GM18511 (cell line): Measurements from ENCODE around the gene MXD1.
A peak's percentile ranks its signal among the peaks of the same experiment; 100 is the strongest.

Source experiments
- ATAC-seq: cut with Tn5 transposase; IDR thresholded peaks from one replicate; pipeline ENCODE4 v1.9.1; 2021; ENCODE audit warnings: mild to moderate bottlenecking, moderate library complexity; ENCODE audit not compliant: unreplicated experiment

MXD1 gene

GRCh38 chr2:69933254-69933828 is 18.4 kb downstream of the MXD1 start:
- no peak for ATAC-seq

- ATAC-seq = no peak
These were observed 19.1 kb downstream of the MXD1 start for GRCh38 chr2:69933839-69934613.

GRCh38 chr2:69934614-69934908 is 19.7 kb downstream of the MXD1 start:
- no peak for ATAC-seq

- no peak for ATAC-seq
These were observed 20.1 kb downstream of the MXD1 start for GRCh38 chr2:69935011-69935410.

- no peak for ATAC-seq
These were observed 22.0 kb downstream of the MXD1 start for GRCh38 chr2:69936906-69937305.

GRCh38 chr2:69937968-69938367 is 23.1 kb downstream of the MXD1 start:
- no peak for ATAC-seq

- no peak for ATAC-seq
These were observed 24.8 kb downstream of the MXD1 start for GRCh38 chr2:69939722-69940121.

GRCh38 chr2:69940691-69941090 is 25.8 kb downstream of the MXD1 start:
- no peak for ATAC-seq

- ATAC-seq = no peak
These were observed 28.3 kb downstream of the MXD1 start for GRCh38 chr2:69943000-69943842.

- no peak for ATAC-seq
These were observed 29.1 kb downstream of the MXD1 start for GRCh38 chr2:69943843-69944525.

GRCh38 chr2:69944756-69945155 is 29.8 kb downstream of the MXD1 start:
- no peak for ATAC-seq

- no peak for ATAC-seq
These were observed 30.5 kb downstream of the MXD1 start for GRCh38 chr2:69945441-69945840.

- no peak for ATAC-seq
These were observed 31.0 kb downstream of the MXD1 start for GRCh38 chr2:69945941-69946340.

- ATAC-seq = peak; percentile 86
These were observed 31.7 kb downstream of the MXD1 start for GRCh38 chr2:69946351-69947324.

GRCh38 chr2:69947325-69947931 is 32.5 kb downstream of the MXD1 start:
- no peak for ATAC-seq

GRCh38 chr2:69948032-69948962 is 33.4 kb downstream of the MXD1 start:
- ATAC-seq = no peak

- ATAC-seq = no peak
These were observed 34.2 kb downstream of the MXD1 start for GRCh38 chr2:69948963-69949645.

- ATAC-seq = no peak
These were observed 35.3 kb downstream of the MXD1 start for GRCh38 chr2:69950241-69950640.
